Esophagus (tissue), 2 donors: ENCODE data around the gene PPP1R9B. TPM values are rescaled to one million over a fixed set of nuclear protein-coding genes. Genes with fewer than 3 reads are reported as not detected.

Source experiments
- H3K27ac ChIP-seq, 2 donors: one replicate each; pipeline ENCODE4 v1.5.1; 2013; ENCODE audit warnings: low read depth in 2 of 2, mild to moderate bottlenecking in 2 of 2, inconsistent platforms in 1 of 2, low read length in 1 of 2, moderate library complexity in 1 of 2
- H3K27me3 ChIP-seq, 2 donors: one replicate each; pipeline ENCODE4 v1.6.1; 2013; ENCODE audit warnings: low read length in 2 of 2, control low read depth in 1 of 2, mild to moderate bottlenecking in 1 of 2; ENCODE audit not compliant: insufficient read depth in 2 of 2, control insufficient read depth in 1 of 2
- H3K36me3 ChIP-seq, 2 donors: one replicate each; pipeline ENCODE4 v1.6.1; 2013; ENCODE audit warnings: low read length in 1 of 2; ENCODE audit not compliant: control insufficient read depth in 2 of 2, insufficient read depth in 2 of 2
- H3K4me1 ChIP-seq, 2 donors: one replicate each; pipeline ENCODE4 v1.6.1; 2013; ENCODE audit warnings: low read length in 1 of 2; ENCODE audit not compliant: control insufficient read depth in 2 of 2, insufficient read depth in 2 of 2
- H3K4me3 ChIP-seq, 2 donors: one replicate each; pipeline ENCODE4 v1.5.1; 2013; ENCODE audit warnings: low read length in 2 of 2, mild to moderate bottlenecking in 2 of 2, low read depth in 1 of 2, moderate library complexity in 1 of 2
- H3K9me3 ChIP-seq, 2 donors: one replicate each; pipeline ENCODE4 v1.6.1; 2013; ENCODE audit warnings: mild to moderate bottlenecking in 2 of 2, low read depth in 1 of 2, low read length in 1 of 2, moderate library complexity in 1 of 2; ENCODE audit not compliant: control insufficient read depth in 2 of 2, insufficient read depth in 1 of 2
- WGBS, 2 donors: extraction: QIAGEN DNeasy Blood & Tissue Kit; methylation state at CpG; one replicate each; pipeline ENCODE4 v1.1.7; 2013; 5-methylcytosine and 5-hydroxymethylcytosine counted together
- polyA plus RNA-seq, 2 donors: library from polyadenylated mRNA; stranded (reverse); fragments of 200-250 nt; gene quantifications; one replicate each; pipeline ENCODE4 v1.2.3, GENCODE V29; 2013
- donor health status: healthy with polysubstance abuse.
- donor health status: Bipolar disorder and iron deficiency.

Gene PPP1R9B
- polyA plus RNA-seq, 2 donors = 15.4 to 31.3 TPM

DNA sequence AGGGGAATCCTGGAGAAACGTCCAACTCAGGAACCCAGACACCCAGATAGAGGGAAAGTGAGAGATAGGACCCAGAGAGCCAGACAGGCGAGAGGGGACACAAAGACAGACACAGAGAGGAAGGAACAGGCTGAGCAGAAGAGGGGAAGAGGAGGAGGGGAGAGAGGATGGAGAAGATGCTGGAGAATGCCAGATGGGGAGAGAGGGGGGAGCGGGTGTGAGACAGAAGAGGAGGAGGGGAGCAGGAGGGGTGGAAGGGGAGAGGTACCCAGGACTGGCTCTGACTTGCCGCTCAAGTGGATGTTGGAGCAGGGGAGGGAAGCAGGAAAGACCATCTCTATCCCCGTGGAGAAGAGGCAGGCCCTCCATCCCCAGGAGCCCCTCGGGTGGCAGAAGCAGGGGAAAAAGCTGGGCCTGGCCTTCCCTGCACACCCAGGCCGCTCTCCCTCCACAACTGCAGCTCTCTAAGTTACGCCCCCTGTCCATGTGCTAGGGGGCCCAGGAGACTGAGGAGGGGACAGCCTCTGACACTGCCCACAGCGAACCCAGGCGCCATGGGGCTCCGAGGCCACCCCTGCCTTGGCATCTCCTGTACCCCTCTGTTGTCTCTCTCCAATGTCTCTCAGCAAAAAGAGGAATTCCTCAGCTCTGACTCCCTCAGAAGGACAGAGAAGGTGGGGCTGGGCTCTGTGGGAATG, 4.8 kb downstream of the PPP1R9B start:
- H3K27me3 ChIP-seq = no peaks in the 10 kb centered on the region
- WGBS, 2 donors = 65 to 66% methylated on average over 10 to 11 of the region's 11 CpGs
- H3K4me3 ChIP-seq = no peak overlapping the region
- peaks cover 23 to 38% of the 10 kb centered on the region in 2 donors for H3K36me3 ChIP-seq
- peaks cover 22 to 39% of the 10 kb centered on the region in 2 donors for H3K4me1 ChIP-seq
- no peaks in the 10 kb centered on the region for H3K9me3 ChIP-seq
- peak overlapping the region in 1 of 2 donors; percentile 81 for H3K27ac ChIP-seq

DNA sequence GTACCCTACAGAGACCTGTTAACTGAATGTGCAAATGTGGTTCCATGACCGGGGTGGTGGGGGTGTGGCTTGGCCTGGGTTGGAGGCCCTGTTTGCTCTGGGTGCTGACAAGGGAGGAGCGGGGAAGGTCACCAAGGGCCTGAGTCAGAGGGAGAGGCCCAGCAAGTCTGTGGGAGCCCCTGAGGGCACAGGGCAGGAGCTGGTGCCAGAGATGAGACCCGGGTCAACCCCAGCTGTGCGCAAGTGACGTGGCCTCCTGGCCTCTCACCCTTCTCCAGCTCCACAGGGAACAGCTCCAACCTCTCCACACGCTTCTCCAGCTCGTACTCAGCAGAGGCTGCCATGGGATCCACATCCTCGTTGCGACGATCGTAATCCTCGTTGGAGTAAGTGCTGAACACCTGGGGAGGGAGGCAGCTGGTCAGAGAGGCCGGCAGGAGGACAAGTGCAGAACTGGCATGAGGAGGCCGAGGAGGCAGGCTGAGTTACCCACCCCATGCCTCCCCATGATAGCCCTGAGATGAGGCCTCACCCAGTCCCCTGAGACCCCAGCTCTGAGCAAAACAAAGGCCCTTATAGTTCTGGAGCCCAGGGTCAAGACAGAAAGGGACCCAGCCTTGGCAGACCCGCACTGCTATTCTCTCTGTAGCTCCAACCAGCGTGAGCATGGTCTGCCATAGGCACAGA, 5.5 kb downstream of the PPP1R9B start:
- no peaks in the 10 kb centered on the region for H3K27me3 ChIP-seq
- no peaks in the 10 kb centered on the region for H3K9me3 ChIP-seq
- H3K27ac ChIP-seq = peak overlapping the region; percentile 18 to 81
- 49 to 58% methylated on average over 16 of the region's 16 CpGs for WGBS, 2 donors
- H3K4me3 ChIP-seq = no peak overlapping the region
- H3K36me3 ChIP-seq = peaks cover 23 to 43% of the 10 kb centered on the region in 2 donors
- peaks cover 22 to 39% of the 10 kb centered on the region in 2 donors for H3K4me1 ChIP-seq

DNA sequence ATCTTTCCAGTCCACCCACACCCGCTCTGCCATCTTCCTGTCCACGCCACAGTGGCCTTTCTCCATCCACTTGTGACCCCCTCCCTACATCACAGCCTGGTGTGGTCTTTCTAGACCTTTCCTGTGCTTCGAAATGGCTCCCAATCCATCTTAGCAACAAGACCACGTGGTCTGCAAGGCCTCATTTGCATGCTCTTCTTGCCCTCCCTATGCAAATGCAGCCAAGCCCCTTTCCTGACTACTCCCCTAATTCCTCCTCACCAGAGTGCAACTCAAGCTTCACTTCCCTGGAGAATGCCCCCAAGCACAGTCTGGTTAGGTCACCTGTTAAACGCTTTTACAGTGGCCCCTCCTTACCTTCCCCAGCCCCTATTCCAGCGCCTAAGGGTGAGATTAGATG, 6.1 kb downstream of the PPP1R9B start:
- WGBS, 2 donors = 70 to 80% methylated on average over 6 of the region's 6 CpGs
- Histone ChIP-seq H3K27me3 (no peaks in the 10 kb centered on the region), H3K27ac (peak overlapping the region in 1 of 2 donors; percentile 81), H3K4me1 (peaks cover 22 to 39% of the 10 kb centered on the region in 2 donors), H3K9me3 (no peaks in the 10 kb centered on the region), H3K4me3 (no peak overlapping the region), H3K36me3 (peaks cover 26 to 48% of the 10 kb centered on the region in 2 donors)

DNA sequence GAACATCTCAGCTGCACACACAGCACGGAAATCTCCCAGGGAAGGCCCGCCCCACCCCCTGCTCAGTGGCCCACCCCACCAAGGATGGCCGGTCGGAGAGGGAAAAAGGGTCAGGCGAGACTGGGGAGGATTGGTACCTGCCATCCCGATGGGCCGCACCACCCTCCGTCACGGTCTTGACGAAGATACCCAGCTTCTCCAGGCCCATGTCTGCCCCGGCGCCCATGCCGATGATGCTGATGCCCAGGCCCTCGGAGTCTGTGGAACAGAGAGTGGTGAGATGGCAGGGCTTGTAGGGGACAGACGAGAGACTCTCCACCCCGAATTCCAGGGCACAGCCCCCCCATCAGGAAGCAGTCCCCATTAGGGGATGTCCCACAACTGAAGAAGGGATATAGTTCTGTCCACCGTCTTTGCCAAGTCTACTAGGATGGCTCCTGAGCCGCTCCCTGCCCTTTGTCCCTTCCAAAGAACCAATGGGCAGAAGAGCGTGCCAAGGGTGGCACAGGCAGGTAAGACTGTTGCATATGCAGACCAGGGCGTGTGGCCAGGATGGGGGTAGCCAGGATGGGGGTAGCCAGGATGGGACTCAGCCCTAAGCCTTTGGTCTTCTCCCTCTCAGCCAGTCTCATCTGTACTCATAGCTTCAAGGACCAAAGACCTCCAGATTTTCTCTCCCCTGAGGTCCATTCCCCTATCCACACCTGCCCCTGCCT, 6.9 kb downstream of the PPP1R9B start:
- no peak overlapping the region for H3K4me3 ChIP-seq
- peaks cover 22 to 39% of the 10 kb centered on the region in 2 donors for H3K4me1 ChIP-seq
- WGBS, 2 donors = 91 to 93% methylated on average over 20 of the region's 20 CpGs
- H3K27ac ChIP-seq = peak overlapping the region in 1 of 2 donors; percentile 81
- peaks cover 32 to 56% of the 10 kb centered on the region in 2 donors for H3K36me3 ChIP-seq
- H3K27me3 ChIP-seq = no peaks in the 10 kb centered on the region
- no peaks in the 10 kb centered on the region for H3K9me3 ChIP-seq

DNA sequence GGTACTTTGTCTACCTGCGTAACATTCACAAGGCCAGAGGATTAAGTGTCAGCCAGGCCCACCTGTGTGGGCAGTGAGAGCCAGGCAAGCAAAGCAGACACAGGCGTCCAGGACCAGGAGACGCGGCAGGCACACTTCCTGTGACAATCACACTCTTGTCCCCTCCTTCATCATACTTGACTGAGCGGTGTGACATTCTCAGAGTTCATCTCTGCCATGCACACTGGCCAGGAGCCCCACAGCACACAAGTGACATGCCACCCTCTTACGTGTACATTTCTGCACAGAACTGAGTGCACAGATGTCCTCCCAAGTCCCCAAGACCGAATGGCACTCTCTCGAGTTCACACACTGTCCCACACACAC, 8.7 kb downstream of the PPP1R9B start:
- peaks cover 36 to 73% of the 10 kb centered on the region in 2 donors for H3K36me3 ChIP-seq
- no peak overlapping the region for H3K4me3 ChIP-seq
- H3K27me3 ChIP-seq = no peaks in the 10 kb centered on the region
- peaks cover 9 to 30% of the 10 kb centered on the region in 2 donors for H3K4me1 ChIP-seq
- H3K9me3 ChIP-seq = no peaks in the 10 kb centered on the region
- 66 to 67% methylated on average over 8 of the region's 8 CpGs for WGBS, 2 donors
- no peak overlapping the region for H3K27ac ChIP-seq

DNA sequence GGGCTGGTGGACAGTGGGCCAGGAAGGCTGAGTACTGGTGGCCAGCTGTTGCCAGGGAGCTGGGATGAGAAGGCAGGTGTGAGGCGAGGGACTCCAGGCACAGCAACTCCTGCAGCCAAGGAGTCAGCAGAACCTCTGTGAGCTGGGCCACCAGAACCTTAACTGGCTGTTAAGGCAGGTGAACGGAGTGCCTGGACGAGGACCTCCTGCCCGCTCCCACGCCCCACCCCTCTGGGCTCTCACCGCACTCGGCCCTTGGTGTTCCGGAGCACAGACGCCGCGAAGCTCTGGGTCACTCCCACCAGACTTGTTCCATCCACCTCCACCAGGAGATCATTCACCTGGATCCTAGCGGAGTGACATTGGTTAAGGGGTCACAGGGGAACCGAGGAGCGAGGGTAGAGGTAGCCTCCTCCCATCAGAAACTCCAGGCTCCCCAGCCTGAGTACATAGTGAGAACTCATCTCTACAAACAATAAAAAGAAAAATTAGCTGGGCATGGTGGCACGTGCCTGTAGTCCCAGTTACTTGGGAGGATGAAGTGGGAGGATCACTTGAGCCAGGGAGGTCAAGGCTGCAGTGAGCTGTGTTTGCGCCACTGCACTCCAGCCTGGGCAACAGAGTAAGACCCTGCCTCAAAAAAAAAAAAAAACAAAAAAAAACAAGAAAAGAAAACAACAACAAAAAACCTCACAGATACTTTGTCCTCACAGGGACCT, 9.3 kb downstream of the PPP1R9B start:
- WGBS, 2 donors = 92% methylated on average over 16 of the region's 16 CpGs
- H3K36me3 ChIP-seq = peaks cover 36 to 77% of the 10 kb centered on the region in 2 donors
- no peaks in the 10 kb centered on the region for H3K9me3 ChIP-seq
- no peak overlapping the region for H3K4me3 ChIP-seq
- peaks cover 9 to 25% of the 10 kb centered on the region in 2 donors for H3K4me1 ChIP-seq
- no peaks in the 10 kb centered on the region for H3K27me3 ChIP-seq
- H3K27ac ChIP-seq = no peak overlapping the region

DNA sequence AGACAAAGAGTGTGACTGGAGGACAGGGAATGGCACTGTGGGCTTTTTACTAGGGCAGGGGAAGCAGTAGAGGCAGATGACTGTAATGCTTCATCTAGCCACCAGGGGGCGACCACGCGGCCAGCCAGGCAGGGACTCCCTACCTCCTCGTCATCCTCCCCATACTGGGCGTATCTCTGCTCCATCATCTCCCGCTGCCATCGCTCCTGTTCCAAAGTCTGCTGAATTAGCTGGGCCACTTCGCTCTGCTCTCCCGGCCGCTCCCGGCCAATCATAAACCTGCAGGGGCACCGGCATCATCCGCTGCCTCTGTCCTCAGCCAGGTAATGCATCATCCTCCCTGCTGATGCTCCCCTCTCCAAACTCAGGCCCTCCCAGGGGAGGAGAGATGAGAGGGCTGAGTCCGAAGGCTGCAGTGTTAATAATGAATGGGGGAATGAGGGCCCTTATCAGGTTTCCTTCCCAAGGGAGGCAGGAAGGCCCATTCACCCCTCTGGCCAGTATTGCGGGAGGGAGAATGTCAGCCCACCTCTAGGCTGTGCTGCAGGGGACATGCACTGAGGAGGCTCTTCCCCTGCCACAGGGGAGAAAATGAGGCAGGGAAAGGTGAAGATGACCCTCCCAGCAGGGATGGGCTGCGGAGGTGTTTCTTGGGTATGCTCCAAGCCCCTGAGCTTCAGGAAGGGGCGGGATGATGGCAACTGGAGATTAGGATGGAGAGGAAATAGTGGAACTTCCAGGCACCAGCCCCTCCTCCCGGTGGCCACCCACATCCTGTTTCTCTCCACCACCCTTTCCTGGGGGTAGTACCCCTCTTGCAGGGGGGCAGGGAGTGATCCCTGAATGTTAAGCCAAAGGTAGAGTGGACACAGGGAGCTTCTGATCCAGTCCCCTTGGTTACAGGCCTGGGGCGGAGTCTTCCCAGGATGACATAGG, 10.3 kb downstream of the PPP1R9B start:
- peaks cover 3 to 15% of the 10 kb centered on the region in 2 donors for H3K4me1 ChIP-seq
- peak overlapping the region in 1 of 2 donors; percentile 20 for H3K27ac ChIP-seq
- H3K9me3 ChIP-seq = no peaks in the 10 kb centered on the region
- 42 to 47% methylated on average over 19 of the region's 19 CpGs for WGBS, 2 donors
- no peaks in the 10 kb centered on the region for H3K27me3 ChIP-seq
- H3K36me3 ChIP-seq = peaks cover 36 to 84% of the 10 kb centered on the region in 2 donors
- H3K4me3 ChIP-seq = no peak overlapping the region

DNA sequence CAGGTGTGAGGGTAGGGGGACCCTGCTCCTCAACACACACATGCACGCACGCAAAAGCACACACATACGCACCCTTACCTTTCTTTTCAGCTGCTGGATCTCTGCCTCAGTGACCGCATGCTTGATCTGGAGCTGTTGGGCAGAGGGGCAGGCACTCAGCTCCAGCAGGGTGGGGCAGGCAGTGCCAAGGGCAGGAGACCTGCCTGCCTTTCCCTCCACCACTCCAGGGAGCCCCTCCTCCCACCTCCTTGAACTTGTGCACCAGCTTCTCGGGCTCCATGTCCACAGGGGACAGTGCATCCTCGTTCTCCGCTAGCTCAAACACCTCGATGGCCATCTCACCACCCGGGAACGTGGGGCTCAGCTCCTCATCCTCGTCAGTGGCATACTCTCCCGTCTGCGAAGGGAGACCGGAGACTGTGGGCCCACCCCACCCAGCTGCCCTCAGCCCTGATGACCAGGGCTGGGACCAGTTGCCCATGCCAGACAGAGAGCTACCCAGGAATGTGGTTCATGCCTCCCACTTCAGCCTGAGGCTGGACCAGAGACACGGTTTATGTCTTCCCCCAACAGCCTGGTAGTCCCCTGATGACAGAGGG, 11.2 kb downstream of the PPP1R9B start:
- 86 to 87% methylated on average over 15 of the region's 15 CpGs for WGBS, 2 donors
- Histone ChIP-seq H3K4me3 (no peak overlapping the region), H3K9me3 (no peaks in the 10 kb centered on the region), H3K4me1 (peaks cover 0 to 6% of the 10 kb centered on the region in 2 donors), H3K27ac (no peak overlapping the region), H3K36me3 (peaks cover 33 to 83% of the 10 kb centered on the region in 2 donors), H3K27me3 (no peaks in the 10 kb centered on the region)
